HepG2 (cell line): Measurements from ENCODE around the gene FAM3D. TPM values are rescaled to one million over a fixed set of nuclear protein-coding genes. Genes with fewer than 3 reads are reported as not detected.

Source experiments
- ATAC-seq: fragments of 200-7000 bp; cut with Tn5 transposase; 3 replicates; pipeline ENCODE4 v1.9.1; 2020; ENCODE audit warnings: mild to moderate bottlenecking, moderate library complexity
- BruUV-seq: library from RNA; stranded (reverse); fragments of 400-500 nt; replicated peaks from 2 replicates; lab custom pipeline; 2021; lab: Mats Ljungman, UMichigan
- CTCF ChIA-PET: fragments of 300-600 bp; formaldehyde crosslinking; extraction: SDS; loops from one replicate; lab custom pipeline; 2021; ENCODE audit warnings: low total read pairs, inconsistent platforms, low intra/inter-chr PET ratio; lab: Yijun Ruan, JAX
- POLR2A ChIA-PET: fragments of 350-600 bp; sonication (Branson Sonifier 250); formaldehyde crosslinking; loops from one replicate; lab custom pipeline; 2020; ENCODE audit warnings: antibody characterized with exemption, inconsistent platforms; lab: Yijun Ruan, JAX
- DNase-seq: peaks from one replicate; pipeline ENCODE4 v3.0.0-alpha.2; 2015; ENCODE audit warnings: low spot score
- FAIRE-seq: peaks from 3 replicates; lab custom pipeline; 2011; peaks lifted over from hg19 to GRCh38; lab: Jason Lieb, UNC
- H2AFZ ChIP-seq: one replicate; pipeline ENCODE4 v1.6.1; 2011; ENCODE audit warnings: low read length, inconsistent platforms
- H3K27ac ChIP-seq: fragments of 300-600 bp; 3 replicates; pipeline ENCODE4 v1.8.0; 2011; ENCODE audit warnings: mixed run types, mild to moderate bottlenecking, mixed read lengths, low read length, inconsistent platforms; ENCODE audit not compliant: insufficient read depth; ENCODE audit errors: extremely low read length
- H3K27me3 ChIP-seq, 2 experiments: fragments of 200-600 bp in 1 of 2; 2 replicates in 1 of 2; 3 replicates in 1 of 2; pipeline versions ENCODE4 v1.6.0 to v1.8.0; 2011; ENCODE audit warnings: low read length in 2 of 2, mild to moderate bottlenecking in 2 of 2, moderate library complexity in 2 of 2, inconsistent platforms in 1 of 2; ENCODE audit not compliant: insufficient read depth in 2 of 2, control insufficient read depth in 1 of 2
- H3K36me3 ChIP-seq, 2 experiments: fragments of 200-600 bp in 1 of 2; replicated peaks in 1 of 2; 2 replicates in 1 of 2; 3 replicates in 1 of 2; pipeline versions ENCODE4 v1.5.1 to v1.8.0; 2011; ENCODE audit warnings: low read length in 2 of 2, inconsistent platforms in 1 of 2; ENCODE audit not compliant: insufficient read depth in 2 of 2, control insufficient read depth in 1 of 2
- H3K4me1 ChIP-seq: 2 replicates; pipeline ENCODE4 v1.5.1; 2012; ENCODE audit warnings: low read length, inconsistent platforms; ENCODE audit not compliant: insufficient read depth
- H3K4me2 ChIP-seq: 2 replicates; pipeline ENCODE4 v1.6.0; 2011; ENCODE audit warnings: low read depth, low read length, inconsistent platforms
- H3K4me3 ChIP-seq, 3 experiments: fragments of 200-600 bp in 1 of 3; sonication (generic), shearing (Covaris generic) in 1 of 3; replicated peaks in 1 of 3; 2 replicates each; pipeline ENCODE4 v1.5.1; 2011 to 2016; ENCODE audit warnings: low read length in 3 of 3, inconsistent platforms in 2 of 3, low read depth in 2 of 3, mild to moderate bottlenecking in 2 of 3, control low read depth in 1 of 3, mixed read lengths in 1 of 3; ENCODE audit not compliant: insufficient read depth in 1 of 3
- H3K79me2 ChIP-seq: one replicate; pipeline ENCODE4 v1.6.1; 2011; ENCODE audit warnings: low read length, inconsistent platforms; ENCODE audit not compliant: insufficient read depth
- H3K9ac ChIP-seq: 2 replicates; pipeline ENCODE4 v1.6.0; 2011; ENCODE audit warnings: mild to moderate bottlenecking, low read depth, low read length, inconsistent platforms; ENCODE audit not compliant: insufficient read depth
- H3K9me3 ChIP-seq: 2 replicates; pipeline ENCODE4 v1.5.1; 2012; ENCODE audit warnings: mild to moderate bottlenecking, low read length
- H4K20me1 ChIP-seq: 2 replicates; pipeline ENCODE4 v1.6.0; 2011; ENCODE audit warnings: inconsistent platforms, mild to moderate bottlenecking, low read length, moderate library complexity; ENCODE audit not compliant: insufficient read depth
- MAFF ChIP-seq: IDR thresholded peaks from 2 replicates; pipeline ENCODE4 v1.6.1; 2011; ENCODE audit warnings: low read depth, low read length, improper control_type of control experiment
- MAFK ChIP-seq, 2 experiments: IDR thresholded peaks in 1 of 2; conservative IDR thresholded peaks in 1 of 2; 2 replicates each; pipeline ENCODE4 v1.6.1; 2011; ENCODE audit warnings: improper control_type of control experiment in 2 of 2, low read length in 2 of 2
- ZFP37 ChIP-seq: sonication (generic); formaldehyde crosslinking; IDR thresholded peaks from 2 replicates; pipeline ENCODE4 v1.4.0; 2020; ENCODE audit warnings: missing genetic modification reagents, borderline replicate concordance
- ZHX2 ChIP-seq, 2 experiments: sonication (generic) in 1 of 2; formaldehyde crosslinking in 1 of 2; IDR thresholded peaks; 2 replicates each; pipeline versions ENCODE4 v1.6.1 to v1.9.0; 2014 to 2022; ENCODE audit warnings: antibody characterized with exemption in 1 of 2, borderline replicate concordance in 1 of 2, inconsistent platforms in 1 of 2, low read depth in 1 of 2, missing genetic modification reagents in 1 of 2
- WGBS: methylation state at CpG from one replicate; pipeline ENCODE4 v1.1.6; 2017; ENCODE audit warnings: low lambda C conversion rate; 5-methylcytosine and 5-hydroxymethylcytosine counted together
- in situ Hi-C: cut with HindIII; loops from 2 replicates; pipeline ENCODE4 v1.10.0; 2017; ENCODE audit warnings: low pct_unique_long_range_greater_than_20kb; ENCODE audit not compliant: extremely low pct_ligation_motif_present
- intact Hi-C: fragments of 100-400 bp; cut with micrococcal nuclease; formaldehyde crosslinking; loops from one replicate; pipeline ENCODE4 v1.10.0; 2022; ENCODE audit not compliant: unreplicated experiment
- polyA plus RNA-seq, 8 experiments: library from polyadenylated mRNA; depleted of rRNA in 3 of 8; stranded (reverse) in 7 of 8; unstranded in 1 of 8; fragments of >200 nt; fragmentation: Illumina TruSeq in 4 of 8; extraction: Trizol in 4 of 8; gene quantifications; 2 replicates each; pipeline versions ENCODE4 v1.2.1 to v1.2.3, GENCODE V29; 2011 to 2016; ENCODE audit warnings: low read depth in 4 of 8, missing spikeins in 1 of 8, mixed read lengths in 1 of 8; ENCODE audit not compliant: insufficient read depth in 1 of 8
- total RNA-seq, 5 experiments: library from RNA; depleted of rRNA; stranded (reverse); fragments of >200 nt; fragmentation: Illumina TruSeq; extraction: Trizol; gene quantifications; 2 replicates each; pipeline ENCODE4 v1.2.3, GENCODE V29; 2016; ENCODE audit warnings: low read depth in 1 of 5

Gene FAM3D
- total and polyA plus RNA-seq, 2 of the 13 experiments (the other 11 are each of a cell fraction or from before 2014, with no cell fraction given) = not detected

- no peak overlapping the region for H3K4me2 ChIP-seq
- H3K4me1 ChIP-seq = no peaks in the 10 kb centered on the region
- H3K9me3 ChIP-seq = peaks cover 48% of the 10 kb centered on the region
- in situ Hi-C loops = no loop called here
- 5% methylated on average over 1 of the region's 1 CpG for WGBS
- no peak overlapping the region for H2AFZ ChIP-seq
- no peak overlapping the region for H3K4me3 ChIP-seq
- ATAC-seq (no peak), FAIRE-seq (no peak), DNase-seq (no peak)
- no peaks in the 10 kb centered on the region for H3K27me3 ChIP-seq
- no peaks in the 10 kb centered on the region for H3K36me3 ChIP-seq
- H3K27ac ChIP-seq = no peak overlapping the region
- TF ChIP-seq MAFK (conservative IDR thresholded peaks at IDR 0.05 in 1 of 2, IDR thresholded peaks at IDR 0.05 in 1 of 2; ENCODE audit: low read length in 2 of 2) (peak; percentile 54 to 86), MAFF (peak; percentile 69; the same call in 1 of the 2 replicates), ZHX2 (IDR thresholded peaks at IDR 0.05; ENCODE audit: low read depth) (no peak), ZHX2 (CRISPR knock-in tag; IDR thresholded peaks at IDR 0.05; ENCODE audit: borderline replicate concordance) (no peak), ZFP37 (no peak)
- ChIA-PET CTCF (no interaction called here), POLR2A (no interaction called here)
- no peaks in the 10 kb centered on the region for H3K79me2 ChIP-seq
- intact Hi-C loops = no loop called here
- H4K20me1 ChIP-seq = no peaks in the 10 kb centered on the region
- no TSS peak for BruUV-seq
- H3K9ac ChIP-seq = no peak overlapping the region
These were observed 25.9 kb upstream of the FAM3D start for GRCh38 chr3:58692484-58692883.
